HCT116 (cell line): Measurements from ENCODE around the gene INPPL1. TPM values are rescaled to one million over a fixed set of nuclear protein-coding genes. Genes with fewer than 3 reads are reported as not detected.
"Not testable (repeated sequence)": the region's sequence is repeated elsewhere in the genome, so short reads cannot be mapped to it uniquely, and the experiment has no call there.

Experiments used
- ATAC-seq: fragments of 200-7000 bp; cut with Tn5 transposase; 2 replicates; pipeline ENCODE4 v1.9.1; 2020; ENCODE audit warnings: mild to moderate bottlenecking, moderate library complexity
- BruUV-seq: library from RNA; stranded (reverse); fragments of 400-500 nt; replicated peaks from 2 replicates; lab custom pipeline; 2021; lab: Mats Ljungman, UMichigan
- CTCF ChIA-PET: fragments of 300-600 bp; sonication (Branson Sonifier 250); formaldehyde crosslinking; loops from one replicate; lab custom pipeline; 2021; ENCODE audit warnings: antibody characterized with exemption; lab: Charles Lee
- POLR2A ChIA-PET: fragments of 300-600, 350-600 bp; sonication (Branson Sonifier 250); formaldehyde crosslinking; loops from one replicate; lab custom pipeline; 2021; ENCODE audit warnings: antibody characterized with exemption; lab: Charles Lee
- RAD21 ChIA-PET, 2 experiments: fragments of 300-600 bp; sonication (Branson Sonifier 250); formaldehyde crosslinking; loops; one replicate each; lab custom pipeline; 2023; ENCODE audit warnings: low total read pairs in 2 of 2; ENCODE audit not compliant: uncharacterized antibody in 2 of 2, unreplicated experiment in 2 of 2, low non-redundant PET in 1 of 2; lab: Charles Lee
- DNase-seq: peaks from one replicate; pipeline ENCODE4 v3.0.0-alpha.2; 2010; ENCODE audit warnings: low read depth, low spot score
- H2AFZ ChIP-seq: fragments of 200-600 bp; shearing (Covaris generic), sonication (generic); 2 replicates; pipeline ENCODE4 v1.6.1; 2017; ENCODE audit warnings: low read depth, mixed run types, mixed read lengths, antibody characterized with exemption, low read length; ENCODE audit not compliant: poor library complexity, severe bottlenecking
- H3K27ac ChIP-seq: 2 replicates; pipeline ENCODE4 v1.5.1; 2012; ENCODE audit warnings: low read depth, low read length
- H3K27me3 ChIP-seq: fragments of 200-600 bp; sonication (generic); 2 replicates; pipeline ENCODE4 v1.6.1; 2016; ENCODE audit warnings: mixed run types, low read length, mixed read lengths; ENCODE audit not compliant: insufficient read depth
- H3K36me3 ChIP-seq, 2 experiments: fragments of 200-500 bp in 1 of 2; fragments of 200-600 bp in 1 of 2; sonication (Bioruptor generic) in 1 of 2; sonication (generic) in 1 of 2; 2 replicates each; pipeline versions ENCODE4 v1.5.1 to v1.6.1; 2014 to 2016; ENCODE audit warnings: low read length in 2 of 2, inconsistent platforms in 1 of 2, mixed read lengths in 1 of 2, mixed run types in 1 of 2; ENCODE audit not compliant: insufficient read depth in 2 of 2, control insufficient read depth in 1 of 2
- H3K4me1 ChIP-seq, 2 experiments: fragments of 200-600 bp in 1 of 2; sonication (generic) in 1 of 2; 2 replicates each; pipeline versions ENCODE4 v1.5.1 to v1.6.1; 2012 to 2017; ENCODE audit warnings: low read length in 2 of 2, inconsistent platforms in 1 of 2, mild to moderate bottlenecking in 1 of 2, mixed read lengths in 1 of 2, mixed run types in 1 of 2, moderate library complexity in 1 of 2; ENCODE audit not compliant: insufficient read depth in 2 of 2, control insufficient read depth in 1 of 2
- H3K4me2 ChIP-seq: fragments of 200-600 bp; sonication (generic); 2 replicates; pipeline ENCODE4 v1.6.1; 2017; ENCODE audit warnings: mixed run types, low read length, mixed read lengths
- H3K4me3 ChIP-seq, 2 experiments: fragments of 200-600 bp in 1 of 2; sonication (generic) in 1 of 2; replicated peaks in 1 of 2; 2 replicates each; pipeline ENCODE4 v1.5.1; 2011 to 2016; ENCODE audit warnings: low read length in 2 of 2, control low read depth in 1 of 2, low read depth in 1 of 2, mild to moderate bottlenecking in 1 of 2, mixed read lengths in 1 of 2, mixed run types in 1 of 2
- H3K79me2 ChIP-seq: fragments of 200-600 bp; sonication (generic); 2 replicates; pipeline ENCODE4 v1.6.1; 2017; ENCODE audit warnings: mild to moderate bottlenecking, mixed run types, low read length, moderate library complexity, mixed read lengths; ENCODE audit not compliant: insufficient read depth
- H3K9ac ChIP-seq: fragments of 200-600 bp; sonication (generic); 2 replicates; pipeline ENCODE4 v1.6.1; 2016; ENCODE audit warnings: low read length, mixed read lengths
- H3K9me2 ChIP-seq: fragments of 200-600 bp; sonication (generic), shearing (Covaris generic); 2 replicates; pipeline ENCODE4 v1.6.1; 2017; ENCODE audit warnings: mixed run types, mild to moderate bottlenecking, moderate library complexity; ENCODE audit not compliant: insufficient read depth
- H3K9me3 ChIP-seq, 2 experiments: fragments of 200-500 bp in 1 of 2; fragments of 200-600 bp in 1 of 2; sonication (Bioruptor generic) in 1 of 2; sonication (generic) in 1 of 2; 2 replicates each; pipeline ENCODE4 v1.6.1; 2014 to 2017; ENCODE audit warnings: low read length in 2 of 2, mixed read lengths in 2 of 2, inconsistent platforms in 1 of 2, low read depth in 1 of 2, mild to moderate bottlenecking in 1 of 2, mixed run types in 1 of 2, moderate library complexity in 1 of 2; ENCODE audit not compliant: control insufficient read depth in 1 of 2, insufficient read depth in 1 of 2
- H4K20me1 ChIP-seq: fragments of 200-600 bp; sonication (generic), shearing (Covaris generic); 2 replicates; pipeline ENCODE4 v1.6.1; 2017; ENCODE audit warnings: mixed run types, mild to moderate bottlenecking, moderate library complexity; ENCODE audit not compliant: insufficient read depth
- EZH2 ChIP-seq: fragments of 200-600 bp; sonication (generic); IDR thresholded peaks from 2 replicates; pipeline ENCODE4 v1.6.1; 2017; ENCODE audit warnings: antibody characterized with exemption, mixed run types
- POLR2AphosphoS5 ChIP-seq: IDR thresholded peaks from 2 replicates; pipeline ENCODE4 v1.6.1; 2011; ENCODE audit warnings: mild to moderate bottlenecking, low read depth, low read length, moderate library complexity
- YY1 ChIP-seq: IDR thresholded peaks from 2 replicates; pipeline ENCODE4 v1.6.1; 2011; ENCODE audit warnings: low read length, low read depth, moderate library complexity, mild to moderate bottlenecking; ENCODE audit not compliant: insufficient replicate concordance; ENCODE audit errors: extremely low read depth
- intact Hi-C: fragments of 100-400 bp; cut with micrococcal nuclease; formaldehyde crosslinking; loops from 2 replicates; pipeline ENCODE4 v1.10.0; 2022
- total RNA-seq: library from RNA; stranded (reverse); gene quantifications from one replicate; pipeline ENCODE4 v1.2.1, GENCODE V29; 2021; ENCODE audit not compliant: unreplicated experiment
- TF ChIP-seq, protein P1 (sequence below): IDR thresholded peaks from 2 replicates; pipeline ENCODE4 v1.6.1; 2012

The INPPL1 gene
- total RNA-seq, 1 experiment from 2014 or later, result 132 TPM

DNA sequence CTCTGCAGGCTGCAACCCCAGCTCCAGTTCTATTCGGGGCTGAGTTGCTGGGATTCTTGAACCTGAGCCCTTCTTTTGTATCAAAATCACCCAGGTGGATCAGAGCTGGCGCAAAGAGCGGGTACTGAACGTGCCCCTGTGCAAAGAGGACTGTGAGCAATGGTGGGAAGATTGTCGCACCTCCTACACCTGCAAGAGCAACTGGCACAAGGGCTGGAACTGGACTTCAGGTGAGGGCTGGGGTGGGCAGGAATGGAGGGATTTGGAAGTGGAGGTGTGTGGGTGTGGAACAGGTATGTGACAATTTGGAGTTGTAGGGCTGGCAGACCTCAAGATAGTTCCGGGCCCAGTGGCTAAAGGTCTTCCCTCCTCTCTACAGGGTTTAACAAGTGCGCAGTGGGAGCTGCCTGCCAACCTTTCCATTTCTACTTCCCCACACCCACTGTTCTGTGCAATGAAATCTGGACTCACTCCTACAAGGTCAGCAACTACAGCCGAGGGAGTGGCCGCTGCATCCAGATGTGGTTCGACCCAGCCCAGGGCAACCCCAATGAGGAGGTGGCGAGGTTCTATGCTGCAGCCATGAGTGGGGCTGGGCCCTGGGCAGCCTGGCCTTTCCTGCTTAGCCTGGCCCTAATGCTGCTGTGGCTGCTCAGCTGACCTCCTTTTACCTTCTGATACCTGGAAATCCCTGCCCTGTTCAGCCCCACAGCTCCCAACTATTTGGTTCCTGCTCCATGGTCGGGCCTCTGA is 28.9 kb upstream of the INPPL1 start (continued):
- TF ChIP-seq EZH2, result no peak
- TF ChIP-seq, protein P1, sequence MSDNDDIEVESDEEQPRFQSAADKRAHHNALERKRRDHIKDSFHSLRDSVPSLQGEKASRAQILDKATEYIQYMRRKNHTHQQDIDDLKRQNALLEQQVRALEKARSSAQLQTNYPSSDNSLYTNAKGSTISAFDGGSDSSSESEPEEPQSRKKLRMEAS, result no peak

DNA sequence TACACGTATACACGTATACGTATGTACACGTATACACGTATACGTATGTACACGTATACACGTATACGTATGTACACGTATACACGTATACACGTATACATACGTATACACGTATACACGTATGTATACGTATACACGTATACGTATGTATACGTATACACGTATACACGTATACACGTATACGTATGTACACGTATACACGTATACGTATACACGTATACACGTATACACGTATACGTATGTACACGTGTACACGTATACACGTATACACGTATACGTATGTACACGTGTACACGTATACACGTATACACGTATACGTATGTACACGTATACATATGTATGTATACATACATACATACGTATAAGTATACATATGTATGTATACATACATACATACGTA is 23.1 kb upstream of the INPPL1 start:
- H3K9me3 ChIP-seq, H4K20me1 ChIP-seq, H3K27me3 ChIP-seq, H3K4me1 ChIP-seq, H3K4me3 ChIP-seq, intact Hi-C loops, BruUV-seq, H3K36me3 ChIP-seq, CTCF ChIA-PET, POLR2A ChIA-PET, H3K9me2 ChIP-seq, ATAC-seq, RAD21 ChIA-PET, H3K27ac ChIP-seq, H3K79me2 ChIP-seq, H3K9ac ChIP-seq, DNase-seq, H3K4me2 ChIP-seq, H2AFZ ChIP-seq: not testable (repeated sequence)

GRCh38 chr11:72202571-72202970 is 22.0 kb upstream of the INPPL1 start:
- Histone ChIP-seq H3K9me2 (no peaks in the 10 kb centered on the region), H3K4me2 (no peak overlapping the region), H3K9me3 (no peaks in the 10 kb centered on the region), H3K79me2 (no peaks in the 10 kb centered on the region), H3K4me1 (no peaks in the 10 kb centered on the region), H3K36me3 (no peaks in the 10 kb centered on the region), H2AFZ (no peak overlapping the region), H3K9ac (no peak overlapping the region), H4K20me1 (no peaks in the 10 kb centered on the region), H3K27ac (no peak overlapping the region), H3K4me3 (no peak overlapping the region), H3K27me3 (no peaks in the 10 kb centered on the region)
- intact Hi-C loops, result no loop called here
- RAD21 ChIA-PET, result no interaction called here
- TF ChIP-seq POLR2AphosphoS5, result no peak
- no peak for TF ChIP-seq YY1
- CTCF ChIA-PET, result no interaction called here
- ATAC-seq, result no peak
- POLR2A ChIA-PET, result interaction anchor here (0.5 kb wide), 1 partner anchor 257 kb away, joined by 3 read pairs; no protein-coding TSS in a partner anchor
- no TSS peak for BruUV-seq
- no peak for DNase-seq
